ENCODE results near the gene XKR8. TPM values are rescaled to one million over a fixed set of nuclear protein-coding genes. Genes with fewer than 3 reads are reported as not detected.
A peak's percentile ranks its signal among the peaks of the same experiment; 100 is the strongest.

Gene XKR8
- total and polyA plus RNA-seq, 9 of the 15 experiments (the other 6 are each of a cell fraction or from before 2014, with no cell fraction given) = 0.45 to 2.8 (median 1.7) TPM

DNA sequence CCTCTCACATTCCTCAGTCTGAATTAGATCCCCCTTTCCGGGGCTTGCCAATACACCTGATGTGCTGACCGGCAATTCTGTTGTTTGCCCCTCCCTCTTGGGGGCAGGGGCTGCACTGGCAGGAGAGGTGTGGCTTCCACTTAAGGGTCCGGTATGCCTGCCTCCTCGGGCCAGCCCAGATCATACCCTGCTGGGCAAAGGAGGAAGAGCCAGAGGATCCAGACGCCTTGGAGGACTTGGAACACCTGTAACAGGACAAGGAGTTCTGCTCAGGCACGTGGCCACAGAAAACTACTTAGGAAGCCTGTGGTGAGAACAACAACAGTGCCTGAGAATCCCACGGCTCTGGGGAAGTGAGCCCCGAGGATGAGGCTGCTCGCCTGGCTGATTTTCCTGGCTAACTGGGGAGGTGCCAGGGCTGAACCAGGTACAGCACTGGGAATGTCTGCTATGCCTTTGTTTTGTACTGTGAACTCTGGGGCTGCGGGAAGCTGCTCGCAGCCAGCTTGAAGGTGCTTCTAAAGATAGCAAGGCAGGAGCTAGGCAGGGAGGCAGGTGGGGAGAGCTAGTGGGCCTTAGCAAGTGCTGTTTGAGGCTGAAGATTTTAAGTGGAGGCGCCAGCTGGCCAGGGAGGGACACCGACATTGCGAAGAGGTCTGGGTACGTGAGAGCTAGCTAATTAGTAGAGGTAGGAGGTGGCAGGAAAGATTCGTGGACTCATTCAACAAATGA is 24.8 kb upstream of the XKR8 start, which contains the start of gene SMPDL3B:
SMPDL3B (plus strand) TSS at position 183 of the 732 bp plus-strand sequence; CDS start at position 367, 184 bp downstream.
- no peak within 1 kb of the TSS for H3K27ac ChIP-seq (ENCODE audit: extremely low read depth, low read depth, low read length)
- BruUV-seq (replicated peaks) = no TSS peak
- TF ChIP-seq, protein P1, sequence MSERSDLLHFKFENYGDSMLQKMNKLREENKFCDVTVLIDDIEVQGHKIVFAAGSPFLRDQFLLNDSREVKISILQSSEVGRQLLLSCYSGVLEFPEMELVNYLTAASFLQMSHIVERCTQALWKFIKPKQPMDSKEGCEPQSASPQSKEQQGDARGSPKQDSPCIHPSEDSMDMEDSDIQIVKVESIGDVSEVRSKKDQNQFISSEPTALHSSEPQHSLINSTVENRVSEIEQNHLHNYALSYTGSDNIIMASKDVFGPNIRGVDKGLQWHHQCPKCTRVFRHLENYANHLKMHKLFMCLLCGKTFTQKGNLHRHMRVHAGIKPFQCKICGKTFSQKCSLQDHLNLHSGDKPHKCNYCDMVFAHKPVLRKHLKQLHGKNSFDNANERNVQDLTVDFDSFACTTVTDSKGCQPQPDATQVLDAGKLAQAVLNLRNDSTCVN (CRISPR knock-in tag; IDR thresholded peaks at IDR 0.05) = no peak
- TF ChIP-seq SAP30 (IDR thresholded peaks at IDR 0.05; ENCODE audit: borderline replicate concordance, insufficient read depth, low read depth, low read length, poor library complexity, severe bottlenecking) = no peak
- no peak for TF ChIP-seq RNF2 (IDR thresholded peaks at IDR 0.05)
- TF ChIP-seq TEAD1 (CRISPR knock-in tag; IDR thresholded peaks at IDR 0.05) = no peak
- TF ChIP-seq ZNF324 (CRISPR knock-in tag; IDR thresholded peaks at IDR 0.05) = no peak
- no peak for TF ChIP-seq ZNF140 (CRISPR knock-in tag; IDR thresholded peaks at IDR 0.05)
- peak in 1 of 2 experiments; percentile 30; a peak in 1 of 4 replicates for TF ChIP-seq MNT (conservative IDR thresholded peaks at IDR 0.05)
- TF ChIP-seq ZBTB8A (IDR thresholded peaks at IDR 0.05; ENCODE audit: partially characterized antibody) = no peak

More for the DNA sequence above, 24.8 kb upstream of the XKR8 start, which contains the start of gene SMPDL3B:
- Histone ChIP-seq H3K4me2 (ENCODE audit: insufficient read depth, low read length) (peak within 1 kb of the TSS; percentile 77), H3K9me1 (ENCODE audit: control insufficient read depth, insufficient read depth, low read length) (no peaks in the 10 kb centered on the region), H4K20me1 (replicated peaks; ENCODE audit: control insufficient read depth, insufficient read depth, low read length) (no peaks in the 10 kb centered on the region), H3K27me3 (ENCODE audit: control insufficient read depth in 2 of 2, insufficient read depth in 2 of 2, low read length in 2 of 2) (no peaks in the 10 kb centered on the region), H3K4me3 (peak within 1 kb of the TSS; percentile 3; the same call in 1 of the 2 replicates), H3K9ac (ENCODE audit: insufficient read depth in 1 of 2, low read depth in 2 of 2, low read length in 2 of 2) (peak within 1 kb of the TSS; percentile 37 to 90), H3K9me3 (replicated peaks; ENCODE audit: control insufficient read depth, insufficient read depth, low read depth, low read length) (no peaks in the 10 kb centered on the region), H3K36me3 (ENCODE audit: control insufficient read depth, insufficient read depth, low read length) (no peaks in the 10 kb centered on the region), H3K79me2 (ENCODE audit: control insufficient read depth, insufficient read depth, low read length) (no peaks in the 10 kb centered on the region), H3K4me1 (replicated peaks in 1 of 2; ENCODE audit: control insufficient read depth in 2 of 2, insufficient read depth in 2 of 2, low read length in 2 of 2) (peaks cover 8 to 18% of the 10 kb centered on the region in 2 experiments), H2AFZ (ENCODE audit: low read depth, low read length) (peak within 1 kb of the TSS; percentile 92)
- in situ Hi-C loops (cut with MboI) (no loop called here), intact Hi-C loops (cut with micrococcal nuclease) (loop anchor here (5.0 kb wide), 1 partner anchor 78 kb away; no protein-coding TSS in a partner anchor)
- ChIA-PET POLR2A (interaction anchor here (0.6 to 2.0 kb wide), 5 partner anchors 9 to 645 kb away, joined by 3 to 16 read pairs (median 3); no protein-coding TSS in a partner anchor), CTCF (ENCODE audit: low intra/inter-chr PET ratio) (no interaction called here)
- DNase-seq (ENCODE audit: extremely low read depth in 1 of 4, low spot score in 3 of 4) (peak in 3 of 4 experiments; percentile 52 to 60 (median 57)), ATAC-seq (peak; percentile 76), FAIRE-seq (peak; percentile 29)
- 10% methylated on average over 16 of the region's 16 CpGs for WGBS (ENCODE audit: insufficient coverage, low coverage, missing lambda C conversion rate)
